Cardiac muscle cell (in vitro differentiated cells and primary cell): Measurements from ENCODE around the gene FAM193B. TPM values are rescaled to one million over a fixed set of nuclear protein-coding genes. Genes with fewer than 3 reads are reported as not detected.

ENCODE experiments used
- DNase-seq, 2 donors: peaks; one replicate each; pipeline versions ENCODE4 v3.0.0 to v3.0.0-alpha.2; 2010 to 2017; ENCODE audit warnings: low read depth in 1 of 2, low spot score in 1 of 2
- H3K27ac ChIP-seq: fragments of 200-600 bp; sonication (generic); 2 replicates; pipeline ENCODE4 v1.5.1; 2016
- H3K27me3 ChIP-seq: fragments of 200-600 bp; sonication (generic); 2 replicates; pipeline ENCODE4 v1.6.0; 2016; ENCODE audit warnings: control low read depth
- H3K36me3 ChIP-seq: fragments of 200-600 bp; sonication (generic); 2 replicates; pipeline ENCODE4 v1.5.1; 2016; ENCODE audit warnings: control low read depth
- H3K4me1 ChIP-seq: fragments of 200-600 bp; sonication (generic); 2 replicates; pipeline ENCODE4 v1.8.1; 2017; ENCODE audit warnings: low read depth, mild to moderate bottlenecking, mixed run types
- H3K4me3 ChIP-seq: fragments of 200-600 bp; sonication (generic); 2 replicates; pipeline ENCODE4 v1.5.1; 2016; ENCODE audit warnings: mild to moderate bottlenecking
- H3K9me3 ChIP-seq: fragments of 200-600 bp; sonication (generic); 2 replicates; pipeline ENCODE4 v1.5.1; 2017; ENCODE audit warnings: low read depth, mild to moderate bottlenecking, control low read depth
- CTCF ChIP-seq: IDR thresholded peaks from 2 replicates; pipeline ENCODE4 v1.5.1; 2012; ENCODE audit warnings: low read depth, mild to moderate bottlenecking, low read length
- polyA plus RNA-seq: library from polyadenylated mRNA; unstranded; fragments of >200 nt; fragmentation: Nextera tagmentation; extraction: Ambion mirVana; gene quantifications from 2 replicates; pipeline ENCODE4 v1.2.1, GENCODE V29; 2016
- total RNA-seq: library from RNA; depleted of rRNA; stranded (reverse); fragments of >200 nt; gene quantifications from 2 replicates; pipeline ENCODE4 v1.2.3, GENCODE V29; 2016

The FAM193B gene
- total and polyA plus RNA-seq, 2 experiments from 2014 or later, result 67.4 to 80.9 TPM

DNA sequence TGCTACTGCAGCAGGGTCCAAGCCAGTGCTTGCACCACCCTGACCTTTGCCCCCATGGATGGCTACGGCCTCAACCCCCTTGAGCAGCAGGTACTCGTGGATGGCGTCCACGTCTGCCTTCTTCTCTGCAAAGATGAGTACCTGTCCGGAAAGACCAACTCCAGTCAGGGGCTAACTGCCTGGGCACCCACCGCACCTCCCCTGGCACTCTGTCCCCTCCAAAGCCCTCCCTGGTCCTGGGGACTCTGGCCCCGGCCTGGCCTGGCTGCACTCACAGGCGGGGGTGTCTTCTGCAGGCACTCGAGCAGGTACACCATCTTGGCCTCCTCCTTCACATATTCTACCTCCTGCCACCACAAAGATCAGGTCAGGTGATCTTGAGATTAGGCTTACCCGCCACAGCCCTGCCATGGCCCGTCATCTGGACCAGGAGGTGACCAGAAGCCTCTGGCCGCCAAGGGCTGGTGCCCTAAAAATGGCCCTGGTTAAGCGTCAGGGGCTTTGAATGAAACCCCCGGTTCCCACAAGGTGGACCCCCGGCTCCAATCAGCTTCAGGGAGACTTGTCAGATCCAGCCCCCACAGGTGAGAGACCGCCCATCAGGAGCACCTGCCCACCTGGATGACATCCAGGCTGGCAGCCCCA lies 41.5 kb downstream of the FAM193B start:
- Histone ChIP-seq H3K36me3 (peaks cover 40% of the 10 kb centered on the region), H3K4me1 (no peaks in the 10 kb centered on the region), H3K4me3 (no peak overlapping the region), H3K27me3 (no peaks in the 10 kb centered on the region), H3K27ac (no peak overlapping the region), H3K9me3 (no peaks in the 10 kb centered on the region)
- TF ChIP-seq CTCF, result no peak
- no peak for DNase-seq

- Histone ChIP-seq H3K36me3 (peaks cover 40% of the 10 kb centered on the region), H3K4me1 (no peaks in the 10 kb centered on the region), H3K27me3 (no peaks in the 10 kb centered on the region), H3K4me3 (no peak overlapping the region), H3K9me3 (no peaks in the 10 kb centered on the region), H3K27ac (no peak overlapping the region)
- DNase-seq, result no peak
- no peak for TF ChIP-seq CTCF
Measured at GRCh38 chr5:177511796-177512675, 42.3 kb downstream of the FAM193B start.

DNA sequence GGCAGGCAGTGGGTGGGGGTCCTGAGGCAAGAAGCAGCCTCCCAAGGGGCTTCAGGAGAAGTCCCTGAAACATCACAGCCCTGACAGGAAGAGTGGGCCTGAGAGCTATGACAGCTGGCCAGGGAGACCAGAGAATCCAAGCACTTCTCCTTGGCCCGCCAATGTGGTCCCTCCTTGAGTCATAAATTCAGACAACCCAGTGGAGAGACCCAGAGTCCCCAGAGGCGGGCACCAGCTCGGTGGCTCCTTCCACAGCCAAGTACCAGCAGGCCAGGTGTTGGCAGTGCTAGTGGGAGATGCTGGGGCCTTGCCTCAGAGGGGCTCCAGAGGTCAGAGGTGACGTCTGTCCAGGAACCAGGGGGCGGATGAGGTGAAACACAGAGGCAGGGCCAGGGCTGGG lies 43.2 kb downstream of the FAM193B start:
- no peaks in the 10 kb centered on the region for H3K4me1 ChIP-seq
- no peaks in the 10 kb centered on the region for H3K27me3 ChIP-seq
- H3K9me3 ChIP-seq, result no peaks in the 10 kb centered on the region
- H3K36me3 ChIP-seq, result peaks cover 40% of the 10 kb centered on the region
- no peak overlapping the region for H3K27ac ChIP-seq
- H3K4me3 ChIP-seq, result no peak overlapping the region
- no peak for DNase-seq
- TF ChIP-seq CTCF, result no peak

DNA sequence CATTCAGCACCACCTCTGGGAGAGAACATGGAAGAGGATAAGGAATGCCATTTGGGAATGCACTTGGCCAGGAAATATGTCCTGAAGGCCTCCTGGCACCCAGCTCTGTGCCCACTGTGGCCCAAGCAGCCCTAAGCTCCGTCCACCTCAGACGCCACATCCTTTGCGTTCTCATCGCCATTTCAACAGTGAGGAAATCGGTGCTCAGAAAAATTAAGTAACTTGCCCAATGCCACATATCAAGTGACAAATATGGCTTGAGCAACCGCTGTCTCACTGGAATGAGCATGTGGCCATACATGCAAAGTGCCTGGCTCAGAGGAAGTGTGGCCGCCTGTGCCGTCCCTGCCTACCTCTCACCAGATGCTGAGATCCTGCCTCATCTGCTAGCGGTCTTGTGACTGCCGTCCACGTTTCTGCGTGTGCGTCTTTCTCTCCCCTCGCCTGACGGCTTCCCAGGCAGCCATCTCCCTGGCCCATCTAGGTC lies 43.8 kb downstream of the FAM193B start:
- DNase-seq, result no peak
- Histone ChIP-seq H3K36me3 (peaks cover 38% of the 10 kb centered on the region), H3K4me1 (no peaks in the 10 kb centered on the region), H3K27ac (no peak overlapping the region), H3K27me3 (no peaks in the 10 kb centered on the region), H3K4me3 (no peak overlapping the region), H3K9me3 (no peaks in the 10 kb centered on the region)
- TF ChIP-seq CTCF, result no peak

GRCh38 chr5:177509991-177510566 lies 44.3 kb downstream of the FAM193B start:
- peaks cover 34% of the 10 kb centered on the region for H3K36me3 ChIP-seq
- H3K27ac ChIP-seq, result no peak overlapping the region
- no peaks in the 10 kb centered on the region for H3K4me1 ChIP-seq
- no peak overlapping the region for H3K4me3 ChIP-seq
- no peak for DNase-seq
- no peaks in the 10 kb centered on the region for H3K9me3 ChIP-seq
- no peak for TF ChIP-seq CTCF
- no peaks in the 10 kb centered on the region for H3K27me3 ChIP-seq
